ENCODE data around the gene NDUFB5. TPM values are rescaled to one million over a fixed set of nuclear protein-coding genes. Genes with fewer than 3 reads are reported as not detected.

The NDUFB5 gene
- total RNA-seq, 1 donor, result 117 TPM

DNA sequence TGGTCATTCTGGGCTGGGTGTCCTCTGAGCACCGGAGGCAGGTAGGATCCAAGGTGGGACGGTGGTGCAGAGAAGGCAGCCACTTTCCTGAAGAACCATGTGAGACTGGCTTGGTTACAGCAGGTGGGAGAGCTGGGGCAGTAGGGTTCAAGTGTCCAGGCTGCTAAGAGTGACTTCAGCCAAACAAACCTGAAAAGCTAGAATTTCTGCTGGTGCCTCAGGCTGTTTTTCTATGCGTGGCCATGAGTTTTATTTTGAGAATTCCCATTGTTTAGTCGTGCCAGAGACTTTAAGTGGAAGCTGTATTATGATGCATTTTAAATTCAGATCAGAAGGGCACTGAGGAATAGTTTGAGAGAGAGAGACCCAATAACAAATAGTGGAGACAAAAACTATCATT, 68.3 kb downstream of the NDUFB5 start:
- DNase-seq (ENCODE audit: low read depth), result no peak
- TF ChIP-seq, protein P1, sequence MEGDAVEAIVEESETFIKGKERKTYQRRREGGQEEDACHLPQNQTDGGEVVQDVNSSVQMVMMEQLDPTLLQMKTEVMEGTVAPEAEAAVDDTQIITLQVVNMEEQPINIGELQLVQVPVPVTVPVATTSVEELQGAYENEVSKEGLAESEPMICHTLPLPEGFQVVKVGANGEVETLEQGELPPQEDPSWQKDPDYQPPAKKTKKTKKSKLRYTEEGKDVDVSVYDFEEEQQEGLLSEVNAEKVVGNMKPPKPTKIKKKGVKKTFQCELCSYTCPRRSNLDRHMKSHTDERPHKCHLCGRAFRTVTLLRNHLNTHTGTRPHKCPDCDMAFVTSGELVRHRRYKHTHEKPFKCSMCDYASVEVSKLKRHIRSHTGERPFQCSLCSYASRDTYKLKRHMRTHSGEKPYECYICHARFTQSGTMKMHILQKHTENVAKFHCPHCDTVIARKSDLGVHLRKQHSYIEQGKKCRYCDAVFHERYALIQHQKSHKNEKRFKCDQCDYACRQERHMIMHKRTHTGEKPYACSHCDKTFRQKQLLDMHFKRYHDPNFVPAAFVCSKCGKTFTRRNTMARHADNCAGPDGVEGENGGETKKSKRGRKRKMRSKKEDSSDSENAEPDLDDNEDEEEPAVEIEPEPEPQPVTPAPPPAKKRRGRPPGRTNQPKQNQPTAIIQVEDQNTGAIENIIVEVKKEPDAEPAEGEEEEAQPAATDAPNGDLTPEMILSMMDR (IDR thresholded peaks at IDR 0.05; ENCODE audit: insufficient read depth, low read depth, low read length), result no peak
- H3K4me3 ChIP-seq (ENCODE audit: low read depth, low read length), result no peak overlapping the region

- H3K4me3 ChIP-seq (ENCODE audit: low read depth, low read length), result no peak overlapping the region
- TF ChIP-seq, protein P1 (IDR thresholded peaks at IDR 0.05; ENCODE audit: insufficient read depth, low read depth, low read length), result no peak
- DNase-seq (ENCODE audit: low read depth), result no peak
Observed at GRCh38 chr3:179673523-179673922, 68.9 kb downstream of the NDUFB5 start.

- no peak overlapping the region for H3K4me3 ChIP-seq (ENCODE audit: low read depth, low read length)
- TF ChIP-seq, protein P1 (IDR thresholded peaks at IDR 0.05; ENCODE audit: insufficient read depth, low read depth, low read length), result no peak
- no peak for DNase-seq (ENCODE audit: low read depth)
Observed at GRCh38 chr3:179676081-179676480, 71.5 kb downstream of the NDUFB5 start.

Small RNA genes lying within 50 kb of the gene (small RNA-seq; reads per million reads assigned to genes)
- gene AC090425.1 (not detected), gene RF01210 (not detected)

Other genes with a start within 250 kb of the NDUFB5 start
- gene GNB4, start 153.3 kb upstream of the NDUFB5 start, total RNA-seq, result 71.5 and 87.2 TPM in 2 replicates
- 42.5 and 48.8 TPM in 2 replicates for gene ACTL6A, start 41.9 kb upstream of the NDUFB5 start, total RNA-seq
- gene MRPL47, start 156 bp upstream of the NDUFB5 start, total RNA-seq, result 45.7 and 53.5 TPM in 2 replicates
- 7.8 and 11.9 TPM in 2 replicates for gene USP13, start 48.2 kb downstream of the NDUFB5 start, total RNA-seq